Right ventricle myocardium inferior (tissue), 1 donor: ENCODE results near the gene RS1. TPM values are rescaled to one million over a fixed set of nuclear protein-coding genes. Genes with fewer than 3 reads are reported as not detected.

Experiments
- ATAC-seq: fragments of 200-7000 bp; cut with Tn5 transposase; one replicate; pipeline ENCODE4 v1.9.1; 2020; ENCODE audit warnings: mild to moderate bottlenecking, moderate library complexity
- DNase-seq: peaks from one replicate; pipeline ENCODE4 v3.0.0; 2021; ENCODE audit errors: missing footprints
- intact Hi-C: fragments of 100-400 bp; cut with DNase I; formaldehyde crosslinking; loops from one replicate; pipeline ENCODE4 v1.11.0; 2022
- long read RNA-seq: library from polyadenylated mRNA; unstranded; transcript quantifications from one replicate; pipeline ENCODE4 v2.0.0, GENCODE V29; 2021
- total RNA-seq: library from RNA; stranded (reverse); fragmentation: NEBNext Ultra II Directional; extraction: Animal tissue kit (Norgen Biotek cat#: 25700); gene quantifications from one replicate; pipeline ENCODE4 v1.2.1, GENCODE V29; 2021
- donor health status: DM: no; HTN: yes; CAD: no; lungs with severe emphysema.

RS1 gene
- not detected for total RNA-seq
- long read RNA-seq = 0 reads

DNA sequence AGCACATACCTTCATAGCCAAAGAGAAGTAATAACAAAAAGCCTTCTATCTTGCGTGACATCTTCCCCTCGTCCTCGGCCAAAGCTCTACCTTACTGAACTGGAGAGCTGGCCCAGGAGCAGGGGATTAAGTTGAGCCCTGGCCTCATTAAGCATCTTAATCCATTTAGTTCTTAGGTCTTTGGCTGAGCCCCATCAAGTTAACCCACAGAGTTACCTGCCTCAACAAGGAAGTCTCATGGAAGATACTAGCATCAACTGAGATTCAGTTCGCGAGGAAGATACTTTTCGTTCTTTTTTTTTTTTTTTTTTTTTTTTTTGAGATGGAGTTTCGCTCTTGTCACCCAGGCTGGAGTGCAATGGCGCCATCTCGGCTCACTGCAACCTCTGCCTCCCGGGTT lies at the start of gene RS1:
Gene RS1 (minus strand): TSS at position 101 of the 400 bp plus-strand sequence. CDS start 40 bp downstream, at position 61.
- ATAC-seq = no peak
- DNase-seq = no peak
- intact Hi-C loops = loop anchor here (5.0 kb wide), 2 partner anchors 200 to 215 kb away; no protein-coding TSS in a partner anchor

DNA sequence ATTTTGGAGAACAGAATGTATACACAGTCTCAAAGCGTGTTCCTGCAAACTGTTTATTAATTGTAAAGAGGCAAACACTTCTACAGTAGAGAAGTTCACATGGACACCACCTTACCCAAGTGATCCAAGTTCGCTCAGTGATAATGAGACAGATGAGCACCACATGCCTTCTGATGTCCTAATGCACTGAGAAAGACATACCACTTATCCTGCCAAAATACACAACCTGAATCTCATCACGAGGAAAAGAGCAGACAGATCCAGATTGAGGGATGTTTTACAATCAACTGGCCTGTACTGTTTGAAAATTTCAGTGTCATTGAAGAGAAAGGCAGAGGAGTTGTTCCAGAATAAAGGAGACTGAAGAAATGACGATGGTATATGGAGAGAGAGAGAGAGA lies 47.9 kb upstream of the RS1 start:
- DNase-seq = no peak
- intact Hi-C loops = no loop called here
- ATAC-seq = no peak

DNA sequence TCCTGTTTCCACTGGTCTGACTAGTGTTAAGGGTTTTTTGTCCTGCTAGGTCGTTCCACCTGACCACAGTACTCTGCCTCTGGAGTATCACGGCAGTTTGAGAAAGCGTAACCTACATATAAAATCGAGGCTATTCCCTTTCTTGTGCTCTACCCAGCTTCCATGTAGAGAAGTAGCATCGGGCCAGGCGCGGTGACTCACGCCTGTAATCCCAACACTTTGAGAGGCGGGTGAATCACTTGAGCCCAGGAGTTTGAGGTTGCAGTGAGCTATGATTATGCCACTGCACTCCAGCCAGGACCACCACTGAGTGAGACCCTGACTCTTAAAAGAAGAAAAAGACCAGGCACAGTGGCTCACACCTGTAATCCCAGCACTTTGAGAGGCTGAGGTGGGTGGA lies 43.0 kb upstream of the RS1 start:
- ATAC-seq = no peak
- intact Hi-C loops = no loop called here
- DNase-seq = no peak

DNA sequence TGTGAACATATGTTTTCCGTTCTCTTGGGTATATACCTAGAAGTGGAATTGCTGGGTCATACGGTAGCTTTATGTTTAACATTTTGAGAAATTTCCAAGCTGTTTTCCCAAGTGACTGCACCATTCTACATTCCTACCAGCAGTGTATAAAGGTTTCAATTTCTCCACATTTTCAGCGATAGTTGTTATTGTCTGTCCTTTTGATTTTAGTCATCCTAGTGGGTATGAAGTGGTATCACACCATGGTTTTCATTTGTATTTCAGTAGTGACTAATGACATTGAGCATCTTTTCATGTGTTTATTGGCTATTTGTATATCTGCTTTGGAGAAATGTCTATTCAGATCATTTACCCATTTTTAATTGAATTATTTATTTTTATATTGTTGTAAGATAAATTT lies 37.9 kb upstream of the RS1 start:
- intact Hi-C loops = no loop called here
- no peak for DNase-seq
- ATAC-seq = no peak

DNA sequence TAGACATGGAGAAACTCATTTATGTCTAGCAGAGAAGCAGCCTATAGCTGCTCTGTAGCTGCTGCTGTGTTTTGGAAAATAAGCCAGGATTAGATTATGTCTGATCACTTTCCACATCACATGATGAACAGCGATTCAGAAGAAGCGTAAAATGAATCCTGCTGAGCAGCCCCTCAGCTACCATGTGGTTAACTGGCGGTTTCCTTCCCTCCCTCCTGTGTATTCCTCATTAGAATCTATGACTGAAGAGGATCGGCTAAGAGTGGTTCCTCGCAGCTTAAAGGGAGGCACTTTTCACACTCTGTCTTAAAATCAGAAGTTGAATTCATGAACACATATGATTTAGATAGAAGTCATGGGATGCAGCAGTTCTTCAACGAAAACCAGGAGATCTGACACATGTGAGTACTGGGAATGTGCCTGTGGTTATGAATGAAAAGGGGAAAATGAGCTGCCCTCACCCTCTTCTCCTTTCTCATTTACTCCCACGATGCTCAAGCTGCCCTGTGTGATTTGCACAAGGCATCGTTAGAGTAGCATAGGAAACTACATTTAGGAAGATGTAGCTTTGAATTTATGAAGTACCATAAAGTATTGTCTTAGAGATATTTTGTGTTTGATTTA lies 35.6 kb upstream of the RS1 start, which contains the start of gene PPEF1:
Gene PPEF1 (plus strand): TSS at position 220 of the 624 bp plus-strand sequence. CDS start 136 bp downstream, at position 356.
- no peak for DNase-seq
- intact Hi-C loops = no loop called here
- ATAC-seq = no peak

DNA sequence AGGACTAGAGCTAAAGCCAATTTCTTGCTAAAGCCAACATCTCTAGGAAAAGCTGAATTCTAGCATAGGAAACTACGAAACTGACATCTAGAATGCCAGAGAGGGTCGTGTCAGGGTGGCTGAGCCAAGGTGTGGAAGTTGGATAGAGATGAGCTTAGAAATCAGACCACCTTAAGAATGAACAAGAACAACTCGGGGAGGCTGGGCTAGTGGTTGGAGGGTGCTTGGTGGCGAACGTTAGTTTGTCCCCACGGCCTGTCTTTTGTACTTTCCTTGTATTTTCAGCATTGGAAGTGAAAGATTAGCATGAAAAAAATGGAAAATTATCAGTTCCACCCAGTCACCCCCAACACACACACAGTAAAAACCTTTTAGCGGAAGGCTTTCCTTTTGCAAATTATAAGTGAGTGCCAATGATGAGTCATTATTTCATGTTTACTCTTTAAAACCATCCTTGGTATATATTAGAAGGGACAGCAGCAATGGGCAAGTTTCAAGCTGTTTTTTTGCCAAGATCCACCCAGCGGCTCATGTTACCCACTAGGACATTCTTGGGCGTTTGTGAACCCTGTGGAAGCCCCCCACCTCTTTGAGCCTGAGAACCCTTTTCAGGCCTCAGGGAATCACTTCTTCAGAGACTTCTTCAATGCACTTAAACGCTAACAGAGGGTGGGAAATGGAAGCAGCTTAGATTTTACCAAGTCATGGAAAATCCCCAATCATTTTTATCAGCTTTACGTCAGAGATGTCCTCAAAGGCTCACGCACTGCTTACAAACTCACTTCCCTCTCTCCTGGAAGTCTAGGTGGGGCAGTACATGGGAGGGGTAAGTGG lies 30.7 kb upstream of the RS1 start:
- DNase-seq (no peak), ATAC-seq (no peak)
- intact Hi-C loops = no loop called here

DNA sequence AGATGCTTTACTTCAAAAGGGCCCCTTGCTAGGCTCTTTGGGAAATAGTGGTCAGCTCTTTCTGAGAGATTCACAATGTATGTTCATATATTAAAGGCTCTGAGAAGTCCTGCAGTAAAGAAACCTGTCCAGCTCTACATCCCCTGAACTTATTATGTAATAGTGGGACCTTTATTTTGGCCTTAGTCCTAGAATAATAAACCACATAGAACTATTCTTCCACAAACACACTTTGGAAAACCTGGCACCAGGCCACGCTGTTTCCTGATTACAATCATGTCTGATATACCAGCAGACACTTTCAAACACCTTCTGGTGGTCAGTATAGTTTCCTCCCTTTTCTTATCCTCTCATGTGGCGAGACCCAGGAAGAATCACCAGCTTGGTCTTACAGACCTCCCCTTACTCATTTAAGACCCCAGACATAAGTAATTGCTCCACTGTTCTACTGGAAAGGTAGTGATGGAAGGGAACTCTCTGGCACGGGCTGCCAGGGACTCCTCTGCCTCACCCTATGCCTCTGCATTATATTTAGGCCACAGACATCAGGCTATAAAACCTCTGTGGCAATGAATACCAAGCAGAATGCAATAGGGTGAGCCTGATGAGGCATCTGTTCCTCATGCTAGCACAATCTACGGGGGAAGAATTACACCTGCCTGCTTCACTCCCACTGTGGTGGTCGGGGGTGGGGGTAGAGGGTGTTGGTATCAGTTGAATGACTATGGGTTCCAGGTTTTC lies 29.9 kb upstream of the RS1 start:
- DNase-seq (no peak), ATAC-seq (no peak)
- intact Hi-C loops = no loop called here

DNA sequence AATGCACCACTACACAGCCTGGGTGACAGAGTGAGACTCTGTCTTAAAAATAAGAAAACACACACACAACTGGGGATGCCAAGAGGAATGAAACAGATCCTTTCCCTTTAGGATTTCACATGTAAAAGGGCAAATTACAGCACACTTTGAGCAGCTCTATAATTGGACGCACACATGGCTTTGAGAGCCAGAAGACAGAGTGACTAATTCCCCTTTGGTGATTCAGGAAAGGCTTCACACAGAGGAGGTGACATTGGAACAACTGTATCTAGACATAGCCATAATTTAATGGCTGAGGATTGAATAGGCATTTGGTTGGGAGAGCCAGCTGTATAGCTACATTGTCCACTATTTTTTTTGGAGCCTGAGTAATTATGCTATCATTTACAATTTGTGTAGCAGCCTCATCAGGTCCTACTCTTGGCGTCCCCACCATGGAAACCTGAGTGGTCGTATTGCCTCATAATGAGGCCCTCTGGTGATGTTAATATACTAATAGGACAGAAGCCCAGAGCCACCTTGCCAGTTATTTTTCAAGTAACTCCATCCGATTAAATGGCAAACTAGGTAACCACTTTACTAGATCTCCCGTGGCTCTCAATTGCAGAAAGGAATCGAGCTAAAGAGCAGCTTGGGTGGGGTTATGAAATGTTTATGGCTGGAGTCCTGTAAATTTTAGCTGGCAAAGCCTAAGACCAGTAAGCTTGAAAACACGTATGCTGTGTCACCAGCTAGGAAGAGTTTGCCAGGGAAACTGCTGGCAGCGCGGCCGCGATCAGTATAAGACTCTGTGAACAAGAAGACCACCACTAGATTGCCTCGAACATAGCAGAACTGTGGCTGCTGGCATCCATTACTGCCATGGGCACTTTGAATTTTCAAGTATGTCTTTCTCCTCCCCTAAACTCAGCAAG lies 27.1 kb upstream of the RS1 start:
- ATAC-seq = no peak
- DNase-seq = no peak
- intact Hi-C loops = no loop called here

DNA sequence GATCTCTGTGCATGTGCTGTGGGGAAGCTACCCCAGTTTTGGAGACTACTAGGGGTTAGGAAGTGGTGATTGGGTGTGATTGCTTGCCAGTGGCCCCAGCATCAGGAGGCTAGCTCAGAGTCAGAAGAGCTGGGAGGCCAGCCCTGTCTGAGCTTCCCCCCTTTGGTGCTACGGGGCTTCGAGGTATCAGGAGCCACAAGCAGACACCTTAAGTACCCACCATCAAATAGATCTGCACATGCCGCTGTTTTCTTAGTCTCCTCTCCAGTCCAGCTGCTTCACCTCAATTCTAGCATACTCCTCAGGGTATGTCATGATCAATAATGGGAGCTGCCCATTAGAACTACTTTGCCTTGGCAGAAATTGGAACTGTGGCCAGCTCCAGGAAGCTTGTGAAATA lies 24.7 kb upstream of the RS1 start:
- intact Hi-C loops = no loop called here
- ATAC-seq (no peak), DNase-seq (no peak)

DNA sequence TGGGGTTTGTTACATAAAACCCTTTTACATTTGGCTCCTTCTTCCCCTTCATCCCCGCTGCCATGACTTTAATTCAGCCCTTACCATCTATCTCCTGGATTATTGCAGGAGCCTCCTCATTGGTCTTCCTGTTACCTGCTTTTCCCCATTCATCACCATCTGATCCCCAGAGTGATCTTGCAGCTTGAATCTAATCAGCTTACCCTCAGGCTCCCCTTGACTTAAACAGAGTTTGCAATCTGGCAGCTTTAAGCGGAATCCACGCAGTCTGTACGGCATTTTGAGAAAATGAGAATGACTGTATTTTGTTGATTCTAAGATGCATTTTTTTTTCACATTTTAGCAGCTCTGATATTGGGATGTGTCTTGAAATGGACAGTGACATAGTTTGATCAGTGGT lies 20.6 kb upstream of the RS1 start:
- ATAC-seq (no peak), DNase-seq (no peak)
- intact Hi-C loops = no loop called here

DNA sequence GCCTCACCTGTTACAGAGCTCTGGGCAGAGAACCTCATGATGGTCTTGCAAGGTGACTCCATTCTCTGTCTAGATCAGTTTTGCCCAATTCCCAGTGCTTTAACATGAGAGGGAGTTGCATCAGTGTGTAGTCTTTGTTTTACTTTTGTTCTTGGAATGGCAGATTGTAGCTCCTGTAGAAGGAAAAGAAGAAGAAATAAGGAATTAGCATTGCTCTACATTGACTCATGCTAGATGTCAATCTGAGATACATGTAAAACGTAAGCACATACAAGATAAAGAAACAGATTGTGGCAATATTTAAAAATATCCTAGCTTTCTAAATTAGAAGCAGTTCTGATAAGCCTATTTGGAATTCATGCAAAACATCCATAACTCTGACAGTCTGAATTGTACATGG lies 19.5 kb upstream of the RS1 start:
- ATAC-seq (no peak), DNase-seq (no peak)
- intact Hi-C loops = no loop called here

DNA sequence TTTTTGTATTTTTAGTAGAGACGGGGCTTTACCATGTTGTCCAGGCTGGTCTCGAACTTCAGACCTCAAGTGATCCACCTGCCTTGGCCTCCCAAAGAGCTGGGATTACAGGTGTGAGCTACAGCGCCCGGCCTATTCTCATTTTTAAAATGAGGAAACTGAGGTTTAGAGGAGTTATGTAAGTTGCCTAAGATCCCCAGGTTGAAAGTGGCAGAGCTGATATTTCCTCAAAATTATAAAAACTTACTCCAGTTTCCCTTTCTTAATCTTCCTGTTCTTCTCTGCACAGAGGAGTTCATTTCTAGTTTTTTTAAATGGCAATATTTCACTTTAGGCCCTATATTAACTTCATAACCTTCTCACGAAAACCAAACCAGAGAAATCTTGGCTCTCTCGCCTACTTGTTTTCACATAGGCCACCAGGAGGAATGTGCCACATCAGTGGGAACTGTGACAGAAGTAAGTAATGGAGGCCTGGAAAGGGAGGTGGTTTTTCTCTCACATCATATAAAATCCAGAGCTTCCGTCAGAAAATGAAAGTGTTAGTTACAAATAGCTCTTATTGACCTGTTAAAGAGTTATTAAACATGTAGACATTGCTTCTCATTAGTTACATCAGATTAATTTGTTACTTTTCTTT lies 16.1 kb upstream of the RS1 start:
- intact Hi-C loops = no loop called here
- ATAC-seq = no peak
- no peak for DNase-seq

DNA sequence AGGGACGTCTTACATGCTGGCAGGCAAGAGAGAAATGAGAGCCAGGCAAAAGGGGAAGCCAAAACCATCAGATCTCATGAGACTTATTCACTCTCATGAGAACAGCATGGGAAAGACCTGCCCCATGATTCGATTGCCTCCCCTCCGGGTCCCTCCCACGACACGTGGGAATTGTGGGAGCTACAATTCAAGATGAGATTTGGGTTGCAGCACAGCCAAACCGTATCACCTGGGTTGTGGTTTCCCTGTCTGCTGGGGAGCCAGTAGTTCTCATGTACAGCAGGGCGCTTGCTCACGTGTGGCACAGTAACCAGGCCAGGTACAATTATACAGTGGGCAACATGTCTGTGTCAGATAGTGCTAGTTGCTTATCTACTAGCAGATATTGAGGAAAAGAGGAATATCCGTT lies 11.1 kb upstream of the RS1 start:
- DNase-seq = no peak
- ATAC-seq = no peak
- intact Hi-C loops = no loop called here

DNA sequence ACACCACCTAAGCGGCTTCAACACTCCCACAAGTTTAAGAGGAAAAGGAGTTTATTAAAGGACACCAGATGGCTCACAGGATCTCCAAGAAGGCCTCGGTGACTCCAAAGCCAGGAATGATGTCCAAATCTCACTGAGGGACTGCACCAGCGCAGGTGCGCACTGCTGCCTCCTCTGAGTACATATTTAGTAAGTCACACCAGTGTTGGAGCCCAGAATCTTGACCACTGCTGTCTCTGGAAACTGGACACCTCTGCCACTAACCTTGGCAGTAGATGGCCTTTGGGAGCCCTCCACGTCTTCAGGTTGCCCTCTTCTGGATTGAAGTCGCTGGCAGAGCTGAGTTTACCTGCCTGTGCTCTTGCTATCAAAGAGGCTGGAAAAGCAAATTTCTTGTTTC lies 10.1 kb upstream of the RS1 start:
- intact Hi-C loops = no loop called here
- ATAC-seq (no peak), DNase-seq (no peak)

DNA sequence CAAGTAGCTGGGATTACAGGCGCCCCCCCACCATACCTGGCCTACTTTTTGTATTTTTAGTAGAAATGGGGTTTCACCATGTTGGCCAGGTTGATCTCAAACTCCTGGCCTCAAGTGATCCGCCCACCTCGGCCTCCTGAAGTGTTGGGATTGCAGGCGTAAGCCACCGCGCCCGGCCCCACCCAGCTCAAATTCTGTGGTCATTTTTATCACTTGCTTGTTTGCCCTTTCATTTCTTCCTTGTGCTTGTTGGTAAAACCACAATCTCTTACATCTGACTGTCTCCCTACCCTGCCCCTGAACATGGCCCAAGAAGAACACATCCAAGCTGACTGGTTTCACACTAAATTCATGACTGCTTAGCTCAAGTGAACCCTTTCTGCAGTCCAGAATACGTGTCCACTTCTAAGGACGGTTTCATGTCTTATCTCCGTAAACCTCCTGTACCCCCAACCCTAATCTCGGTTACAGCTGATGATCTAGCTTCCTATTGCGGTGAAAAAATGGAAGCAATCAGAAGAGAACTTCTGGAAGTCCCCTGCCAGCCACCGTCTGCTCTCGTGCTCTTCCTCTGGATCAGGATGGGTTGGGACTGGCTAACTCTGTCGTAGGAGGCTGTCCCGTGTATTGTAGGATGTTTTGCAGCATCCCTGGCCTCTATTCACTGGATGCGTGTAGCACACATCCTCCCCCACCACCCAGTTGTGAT lies 5.4 kb upstream of the RS1 start:
- no peak for ATAC-seq

DNA sequence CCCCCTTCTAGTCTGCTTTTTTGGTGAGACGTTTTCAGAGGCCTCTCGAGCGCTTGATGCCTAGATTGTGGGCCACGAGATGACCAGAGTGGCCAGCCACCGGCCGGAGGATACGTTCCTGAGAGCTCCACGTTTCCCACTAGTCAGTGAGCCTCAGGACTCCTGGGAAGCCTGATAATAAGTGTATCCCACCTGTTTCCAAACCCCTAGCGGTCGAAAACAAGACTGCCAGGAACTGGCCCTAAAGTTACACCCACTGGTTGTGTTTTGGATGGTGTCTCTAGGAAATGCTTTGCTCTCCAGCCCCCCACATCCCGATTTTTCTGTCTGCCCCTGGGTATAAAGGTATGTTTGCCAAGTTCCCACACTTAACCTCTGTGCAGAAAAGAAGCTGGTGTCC lies 4.6 kb upstream of the RS1 start:
- DNase-seq (no peak), ATAC-seq (no peak)
- intact Hi-C loops = loop anchor here (5.0 kb wide), 2 partner anchors 91 to 249 kb away; partner anchors contain the start of gene CDKL5

More for the DNA sequence above, 5.4 kb upstream of the RS1 start:
- no peak for DNase-seq
- intact Hi-C loops = loop anchor here (5.0 kb wide), 2 partner anchors 90 to 250 kb away; partner anchors contain the start of gene CDKL5

DNA sequence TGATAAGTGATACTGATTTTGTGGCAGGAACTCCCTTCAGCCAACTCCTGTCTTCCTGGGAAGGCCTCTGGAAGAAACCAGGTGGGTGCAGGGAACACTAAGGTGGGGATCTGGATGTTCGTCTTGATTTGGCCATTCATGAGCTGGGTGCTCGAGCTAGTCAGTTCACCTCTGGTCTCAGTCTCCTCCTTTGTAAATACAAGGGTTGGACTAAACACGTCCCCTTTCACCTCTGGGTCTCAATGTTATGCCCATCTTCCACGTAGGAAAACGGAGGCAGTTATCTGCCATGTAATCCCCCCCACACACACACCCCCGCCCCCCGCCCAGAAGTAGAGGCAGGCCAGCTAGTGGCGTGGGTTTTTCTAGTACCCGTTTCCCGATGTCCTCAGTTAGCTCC lies 4.1 kb upstream of the RS1 start:
- ATAC-seq (no peak), DNase-seq (no peak)
- intact Hi-C loops = loop anchor here (5.0 kb wide), 2 partner anchors 91 to 249 kb away; partner anchors contain the start of gene CDKL5
